Activated naive CD4-positive, alpha-beta T cell (primary cell): Measurements from ENCODE around the gene CRMP1.
"Not testable (repeated sequence)": the region's sequence is repeated elsewhere in the genome, so short reads cannot be mapped to it uniquely, and the experiment has no call there.

Source experiments
- DNase-seq, 4 experiments: peaks; one replicate each; lab custom pipeline; 2025; lab: John Stamatoyannopoulos, UW

CRMP1 gene

DNA sequence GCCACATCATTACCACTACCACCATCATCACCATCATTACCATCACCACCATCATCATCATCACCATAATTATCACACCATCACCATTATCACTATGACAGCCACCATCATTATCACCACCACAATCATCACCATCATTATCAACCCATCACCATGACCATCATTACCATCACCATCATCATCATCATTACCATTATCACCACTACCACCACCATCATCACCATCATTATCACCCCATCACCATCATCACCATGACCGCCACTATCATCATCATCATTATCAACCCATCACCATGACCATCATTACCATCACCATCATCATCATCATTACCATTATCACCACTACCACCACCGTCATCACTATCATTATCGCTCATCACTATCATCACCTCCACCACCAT lies 36.5 kb downstream of the CRMP1 start:
- DNase-seq: not testable (repeated sequence)

DNA sequence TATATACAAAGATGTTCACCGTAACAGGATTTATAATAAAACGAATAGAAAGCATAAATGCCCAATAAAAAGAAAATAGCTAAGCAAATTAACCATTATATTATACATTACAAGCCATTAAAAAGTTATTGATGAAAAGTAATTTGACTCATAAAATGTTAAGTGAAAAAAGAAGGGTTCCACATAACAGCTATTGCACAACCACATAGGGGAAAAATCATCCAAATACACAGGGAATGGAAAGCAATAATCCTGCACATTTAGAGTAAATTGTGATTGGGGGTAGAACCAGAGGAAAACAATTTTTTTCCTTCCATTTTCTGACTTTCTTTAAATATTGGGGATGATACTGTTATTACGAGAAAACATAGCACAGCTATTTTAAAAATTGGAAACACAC lies 38.0 kb downstream of the CRMP1 start:
- no peak for DNase-seq

DNA sequence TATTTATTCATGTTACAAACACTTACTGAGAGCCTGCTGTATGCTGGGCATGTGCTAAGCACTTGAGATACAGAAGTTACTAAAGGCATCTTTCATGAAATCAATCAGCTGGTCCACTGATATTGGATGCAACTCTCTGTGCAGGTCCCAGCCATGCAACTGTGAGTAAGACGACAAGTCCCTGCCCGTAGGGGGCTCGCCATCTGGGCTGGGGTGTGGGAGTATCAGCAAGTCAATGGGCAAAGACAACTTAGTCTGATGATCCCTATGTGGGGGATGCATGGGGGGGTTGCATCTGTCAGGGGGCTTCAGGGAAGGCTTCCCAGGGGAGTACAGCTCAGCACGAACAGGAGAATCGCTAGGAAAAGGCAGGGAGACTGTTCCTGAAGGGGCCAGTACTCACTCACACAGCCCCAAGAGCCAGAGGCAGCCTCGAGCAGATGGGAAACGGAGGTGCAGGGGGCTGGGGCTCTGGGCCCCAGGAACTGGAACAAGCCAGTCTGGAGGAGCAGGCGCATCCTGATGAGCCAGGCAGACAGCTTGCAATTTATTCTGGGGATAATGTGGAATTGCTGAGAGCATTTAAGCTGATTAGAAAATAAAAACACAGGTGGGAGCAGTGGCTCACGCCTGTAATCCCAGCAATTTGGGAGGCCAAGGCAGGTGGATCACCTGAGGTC lies 40.2 kb downstream of the CRMP1 start:
- DNase-seq: no peak

DNA sequence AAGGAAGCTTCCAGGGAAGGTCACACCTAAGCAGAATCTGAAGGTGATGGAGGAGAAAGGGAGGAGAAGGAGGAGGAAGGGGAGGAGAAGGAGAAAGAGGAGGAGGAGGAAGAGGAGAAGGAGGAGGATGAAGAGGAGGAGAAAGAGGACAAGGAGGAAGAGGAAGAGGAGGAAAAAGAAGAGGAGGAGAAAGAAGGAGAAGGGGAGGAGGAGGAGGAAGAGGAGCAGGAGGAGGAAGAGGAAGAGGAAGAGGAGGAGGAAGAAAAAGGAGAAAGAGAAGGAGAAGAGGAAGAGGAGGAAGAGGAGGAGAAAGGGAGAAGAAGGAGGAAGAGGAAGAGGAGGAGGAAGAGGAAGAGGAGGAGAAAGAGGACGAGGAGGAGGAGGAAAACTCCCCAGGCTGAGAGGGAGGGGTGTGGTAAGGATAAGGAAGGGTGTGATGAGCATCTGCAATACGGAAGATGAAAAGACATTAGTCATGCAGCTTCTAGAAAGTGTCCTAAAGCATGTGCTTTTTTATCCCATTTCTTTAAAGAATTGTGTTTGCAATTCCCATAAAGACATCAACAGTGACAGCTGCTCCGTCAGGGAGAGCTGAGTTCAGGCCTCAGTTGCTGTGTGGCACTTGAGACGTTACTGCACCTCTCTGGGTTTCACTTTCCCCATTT lies 41.1 kb downstream of the CRMP1 start:
- DNase-seq: no peak

DNA sequence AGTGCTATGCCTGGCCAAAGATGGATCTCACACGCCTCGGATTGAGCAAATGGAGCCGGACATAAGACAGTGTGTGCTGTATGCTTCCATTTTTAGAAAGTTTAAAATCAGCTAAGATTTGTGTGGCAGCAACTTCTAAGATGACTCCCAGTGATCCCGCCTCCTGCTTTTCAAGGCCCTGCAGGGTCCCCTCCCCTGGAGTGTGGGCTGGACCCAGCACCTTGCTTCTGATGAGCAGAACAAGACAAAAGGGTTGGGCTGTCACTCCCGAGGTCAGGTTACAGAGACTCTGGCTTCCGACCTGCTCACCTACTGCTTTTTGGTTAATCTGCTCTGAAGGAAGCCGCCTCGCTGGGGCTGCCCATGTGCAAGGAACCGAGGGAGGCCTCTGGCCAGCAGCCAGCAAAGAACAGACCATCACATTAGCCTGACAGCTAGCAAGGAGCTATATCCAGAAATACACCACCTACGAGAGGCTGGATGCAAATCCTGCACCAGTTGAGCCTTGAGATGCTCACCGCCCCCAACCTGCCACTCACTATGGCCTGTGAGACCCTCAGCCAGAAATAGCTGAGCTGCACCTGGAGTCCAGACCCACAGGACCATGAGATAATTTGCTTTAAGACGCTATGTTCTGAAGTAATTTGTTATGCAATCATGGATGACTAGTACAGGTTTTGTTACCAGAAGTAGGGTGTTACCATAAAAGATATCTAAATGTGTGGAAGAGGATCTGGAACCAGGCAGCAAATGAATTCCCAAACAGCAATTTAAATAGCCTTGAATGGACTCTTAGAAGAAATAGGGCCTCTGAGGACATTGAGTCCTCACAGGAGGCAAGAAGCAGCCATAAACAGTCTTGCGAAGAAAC lies 47.6 kb downstream of the CRMP1 start:
- no peak for DNase-seq

DNA sequence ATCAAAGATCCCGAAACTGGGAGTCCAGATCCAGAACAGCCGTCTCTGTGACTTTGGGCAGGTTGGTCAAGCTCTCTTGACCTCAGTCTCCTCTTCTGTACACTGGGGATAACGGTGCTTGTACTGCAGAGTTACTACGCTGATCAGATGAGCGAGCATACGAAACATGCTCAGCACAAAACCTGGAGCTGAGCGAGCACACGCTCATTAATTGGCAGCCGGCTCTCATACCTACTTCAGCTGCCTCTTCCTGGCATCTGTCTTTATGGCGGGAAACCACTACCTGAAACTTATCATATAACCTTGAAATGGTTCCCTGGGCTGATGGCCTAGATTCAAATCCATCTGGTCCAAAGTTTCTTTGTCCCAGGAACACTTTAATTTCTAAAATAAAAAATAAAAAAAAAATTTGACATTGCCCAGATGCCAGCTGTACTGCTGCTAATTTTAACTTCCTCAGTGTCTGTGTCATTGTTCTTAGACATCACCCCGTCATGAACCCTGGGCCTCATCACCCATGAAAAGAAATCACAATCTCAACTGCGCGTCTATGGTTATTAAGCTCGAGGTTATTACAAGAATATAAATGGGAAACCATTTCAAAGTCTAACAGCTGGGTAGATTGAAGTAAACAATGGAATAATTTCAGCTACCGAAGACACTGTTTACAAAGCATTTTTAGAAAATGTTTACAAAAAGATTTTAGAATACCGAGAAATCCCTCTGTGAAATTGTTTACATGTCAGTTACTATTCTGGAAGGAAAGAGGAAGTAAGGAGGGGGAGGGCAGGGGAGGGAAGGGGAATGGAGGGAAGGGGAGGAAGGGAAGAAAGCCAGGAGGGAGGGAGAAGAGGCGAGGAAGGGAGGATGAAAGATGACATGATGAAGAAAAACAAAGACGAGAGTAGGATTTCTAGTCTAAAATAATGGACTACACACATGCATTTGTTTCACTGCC lies 49.0 kb downstream of the CRMP1 start:
- no peak for DNase-seq

DNA sequence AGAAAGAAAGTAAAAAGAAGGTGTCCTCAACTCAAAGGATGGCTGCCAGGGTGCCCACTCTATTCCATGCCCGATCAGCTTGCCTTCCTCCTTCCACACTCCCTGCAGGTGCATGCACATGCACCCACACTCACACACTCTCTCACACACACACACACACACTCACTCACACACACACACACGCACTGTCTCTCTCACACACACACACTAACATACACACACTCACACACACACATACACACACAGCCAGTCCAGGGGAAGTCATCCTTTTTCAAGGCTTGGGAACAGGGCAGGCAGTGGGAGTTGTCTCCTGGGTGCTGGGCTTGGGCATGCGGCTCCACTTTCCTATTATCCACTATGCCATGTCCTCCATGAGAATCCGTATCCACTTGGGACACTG lies 50.4 kb downstream of the CRMP1 start:
- no peak for DNase-seq

DNA sequence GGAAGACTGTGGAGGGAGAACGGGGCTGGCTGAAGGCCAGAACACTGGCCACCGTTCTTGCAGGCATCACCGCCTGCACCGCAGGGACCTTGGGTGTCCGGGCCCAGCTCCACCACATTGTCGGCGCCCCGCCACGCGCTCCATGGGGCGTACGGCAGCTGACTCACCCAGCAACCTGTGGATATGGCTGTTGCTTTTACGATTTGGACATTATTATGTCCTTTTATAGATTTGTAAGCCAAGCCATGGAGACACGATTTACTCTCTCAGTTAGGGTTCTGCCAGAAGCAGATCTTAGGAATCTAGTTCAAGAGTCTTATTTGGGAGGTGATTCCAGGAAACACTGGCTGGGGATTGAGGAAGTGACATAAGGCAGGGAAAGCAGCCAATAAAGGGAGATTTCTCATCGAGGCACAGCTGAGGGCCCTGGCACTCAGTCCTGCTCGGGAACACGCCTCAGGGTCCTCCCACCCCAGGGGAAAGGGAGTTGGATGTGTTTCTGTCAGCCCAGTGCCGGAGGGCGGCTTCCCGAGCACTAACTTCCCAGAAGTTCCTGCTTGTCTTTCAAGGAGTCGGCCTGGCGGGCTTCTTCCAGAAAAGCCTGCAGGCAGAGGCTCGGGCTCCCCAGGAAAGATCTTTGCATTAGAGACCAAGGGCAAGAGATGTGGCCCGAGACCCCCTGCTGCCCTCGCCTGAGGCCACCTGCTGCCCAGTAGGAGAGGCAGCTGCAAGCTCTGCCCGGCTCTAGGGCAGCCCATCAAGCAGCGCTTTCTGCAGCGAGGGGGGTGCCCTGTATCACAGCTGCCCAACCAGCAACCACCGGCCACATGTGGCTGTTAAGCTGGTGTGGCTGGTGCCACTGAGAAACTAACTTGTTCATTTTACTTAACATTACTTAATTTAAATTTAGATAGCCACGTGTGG lies 52.9 kb downstream of the CRMP1 start:
- no peak for DNase-seq

DNA sequence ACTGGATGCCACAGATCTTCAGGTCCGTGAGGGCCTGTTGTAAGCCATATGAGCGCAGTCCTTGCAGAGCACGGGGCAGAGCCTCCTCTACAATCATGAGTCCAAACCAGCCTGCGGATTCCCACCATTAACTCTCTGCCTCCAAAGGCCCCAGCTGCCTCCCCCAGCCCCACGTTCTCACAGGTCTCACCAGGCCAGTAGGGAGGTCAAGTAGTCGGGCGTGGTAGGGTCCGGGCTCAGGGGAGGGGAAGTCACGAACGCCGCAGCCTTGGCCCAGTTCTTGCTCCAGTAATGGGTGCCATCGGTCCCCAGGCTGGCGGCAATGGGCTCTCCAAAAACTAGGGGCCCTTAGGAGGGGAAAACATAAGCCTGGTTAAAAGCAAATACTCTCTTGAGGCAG lies 53.6 kb downstream of the CRMP1 start:
- DNase-seq: no peak

DNA sequence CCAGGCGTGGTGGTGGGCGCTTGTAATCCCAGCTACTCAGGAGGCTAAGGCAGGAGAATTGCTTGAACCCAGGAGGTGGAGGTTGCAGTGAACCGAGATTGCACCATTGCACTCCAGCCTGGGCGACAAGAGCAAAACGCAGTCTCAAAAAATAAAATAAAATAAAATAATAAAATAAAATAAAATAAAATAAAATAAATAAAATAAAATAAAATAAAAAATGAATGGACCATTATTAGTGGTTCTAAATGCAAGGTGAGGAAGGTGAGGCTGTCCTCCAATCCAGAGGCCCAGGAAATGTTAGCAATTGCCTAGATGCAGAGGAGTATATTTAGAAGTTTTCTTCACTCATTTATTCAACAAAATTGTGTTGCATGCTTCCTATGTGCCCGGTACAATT lies 55.4 kb downstream of the CRMP1 start:
- DNase-seq: not testable (repeated sequence)

DNA sequence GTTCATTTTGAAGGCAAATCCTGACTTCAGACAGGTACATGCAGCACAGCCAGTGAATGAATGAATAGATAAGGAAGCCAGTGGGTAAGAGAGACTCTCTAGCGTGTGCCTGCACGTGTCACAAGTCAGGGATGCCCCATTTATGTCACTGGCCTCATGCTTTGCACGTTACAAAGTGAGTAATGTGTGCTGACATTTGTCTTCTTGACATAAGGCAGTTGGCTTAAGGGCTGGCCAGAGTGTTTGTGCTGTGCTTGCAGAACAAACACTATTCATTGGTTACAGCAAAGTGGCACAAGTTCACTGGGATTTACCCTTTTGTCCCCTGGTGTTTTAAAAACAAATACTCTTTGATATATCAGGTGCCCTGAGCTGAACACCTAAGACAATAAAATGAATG lies 55.9 kb downstream of the CRMP1 start:
- no peak for DNase-seq

DNA sequence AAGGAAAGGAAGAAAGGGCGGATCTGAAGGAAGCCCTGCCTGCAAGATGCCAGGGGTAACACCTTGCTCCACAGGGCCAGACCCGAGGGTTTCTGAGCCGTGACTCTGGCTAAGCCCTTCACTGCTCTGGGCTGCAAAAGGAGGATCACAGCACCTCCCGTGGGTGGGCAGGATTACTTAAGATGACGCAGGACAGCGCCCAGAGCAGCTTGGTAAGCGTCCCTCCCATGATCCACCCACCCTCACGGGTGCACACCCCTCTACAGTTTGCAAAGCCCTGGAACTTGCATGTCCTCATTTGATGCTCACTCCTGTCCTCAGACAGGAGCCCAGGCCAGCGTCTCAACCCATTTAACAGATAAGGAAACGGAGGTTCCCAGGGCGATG lies 64.9 kb downstream of the CRMP1 start:
- DNase-seq: no peak

DNA sequence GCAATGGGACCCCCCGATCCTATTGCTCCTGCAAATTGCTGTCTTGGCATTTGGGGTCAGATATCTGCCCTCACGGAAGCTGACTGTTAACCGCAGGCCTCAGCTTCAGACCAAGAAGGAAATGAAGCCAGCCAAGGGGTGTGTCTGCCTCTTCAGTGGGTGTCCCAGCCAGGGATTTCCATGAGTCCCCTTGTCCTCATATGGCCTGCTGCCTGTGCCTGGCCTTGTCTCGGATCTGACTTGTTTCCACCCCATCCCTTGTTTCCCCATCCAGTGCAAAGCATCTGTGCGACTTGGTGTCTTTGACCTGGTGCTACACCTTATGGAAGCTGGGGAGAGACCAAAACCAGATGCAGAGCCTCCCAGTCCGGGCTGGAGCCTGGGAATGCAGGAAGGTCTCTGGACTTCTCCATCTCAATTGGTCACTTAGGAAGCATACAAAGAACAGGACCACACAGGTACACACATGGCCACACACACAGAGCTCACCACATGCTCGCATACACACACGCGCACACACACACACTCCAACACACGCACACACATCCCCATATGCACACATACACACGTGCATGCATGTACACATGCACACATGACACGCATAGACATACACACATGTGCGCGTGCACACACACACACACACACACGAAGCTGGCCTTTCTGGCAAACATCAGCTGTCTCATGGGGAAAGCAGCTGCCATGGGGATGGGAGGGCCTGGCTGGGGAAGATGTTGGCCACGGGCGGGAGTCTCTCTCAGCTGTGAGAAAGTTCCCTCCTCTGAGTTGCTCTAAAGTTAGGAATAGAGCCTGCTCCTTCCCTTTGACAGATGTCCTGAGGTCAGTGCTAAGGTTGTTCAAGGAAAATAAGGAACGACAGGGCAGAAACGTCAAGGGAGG lies 65.5 kb downstream of the CRMP1 start:
- no peak for DNase-seq

DNA sequence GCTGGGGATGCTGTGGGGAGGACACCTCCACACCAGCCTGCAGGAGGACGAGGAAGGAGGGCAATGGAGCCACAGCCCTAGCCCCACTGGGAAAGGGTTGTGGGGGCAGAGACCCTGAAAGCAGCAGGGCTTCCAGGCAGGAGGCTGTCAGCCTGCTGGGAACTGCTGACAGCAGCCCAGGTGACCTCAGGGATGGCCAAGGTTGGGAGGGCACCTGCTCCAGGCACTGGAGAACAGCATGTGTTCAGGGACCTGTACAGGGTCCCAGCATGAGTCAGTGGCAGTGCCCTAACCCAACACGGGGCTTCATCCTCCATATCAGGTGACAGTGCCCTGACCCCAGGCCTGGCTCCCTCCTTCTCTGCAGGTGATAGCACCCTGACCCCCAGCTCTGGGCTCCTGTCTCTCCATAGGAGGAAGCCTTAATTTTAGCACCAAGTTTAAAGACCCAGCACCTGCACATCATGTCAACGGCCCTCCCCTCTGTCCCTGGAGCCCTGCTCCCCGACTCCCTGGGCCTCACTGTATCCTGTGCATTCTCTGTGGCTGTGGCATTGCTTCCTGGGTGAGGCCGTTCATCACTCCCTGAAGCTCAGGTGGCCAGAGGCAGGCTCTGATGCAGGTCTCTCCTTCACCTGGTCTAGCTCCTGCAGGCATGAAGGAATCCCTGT lies 66.3 kb downstream of the CRMP1 start:
- no peak for DNase-seq

DNA sequence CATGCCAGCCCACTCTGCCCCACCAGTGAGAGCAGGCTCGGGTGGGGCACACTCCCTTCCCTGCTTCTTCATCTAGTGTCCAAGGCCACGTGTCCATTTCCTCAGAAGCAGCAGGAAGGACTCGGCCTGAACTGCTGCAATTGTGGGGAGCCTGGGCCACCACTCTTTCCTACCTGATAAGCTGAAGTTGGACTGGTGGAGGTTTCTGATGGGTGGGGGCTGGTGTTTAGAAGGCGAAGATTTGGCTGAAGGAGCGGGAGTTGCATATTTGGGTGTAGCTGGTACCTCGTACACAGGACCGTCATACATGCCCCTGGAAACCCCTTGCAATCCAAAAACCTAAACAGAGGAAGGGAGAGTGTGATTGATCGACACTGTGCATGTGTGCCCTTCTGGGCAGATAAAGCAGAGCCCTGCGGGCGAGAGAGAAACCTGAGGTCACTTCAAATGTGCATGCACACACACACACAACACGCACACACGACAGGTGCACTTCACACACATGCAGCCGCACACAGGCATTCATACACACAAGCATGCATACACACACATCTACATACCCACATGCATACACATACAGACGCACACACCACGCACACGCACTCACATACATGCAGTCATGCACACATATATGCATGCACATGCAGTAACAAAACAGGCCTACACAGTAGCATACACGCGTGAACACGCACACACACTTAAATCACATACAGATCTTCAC lies 67.4 kb downstream of the CRMP1 start:
- no peak for DNase-seq

DNA sequence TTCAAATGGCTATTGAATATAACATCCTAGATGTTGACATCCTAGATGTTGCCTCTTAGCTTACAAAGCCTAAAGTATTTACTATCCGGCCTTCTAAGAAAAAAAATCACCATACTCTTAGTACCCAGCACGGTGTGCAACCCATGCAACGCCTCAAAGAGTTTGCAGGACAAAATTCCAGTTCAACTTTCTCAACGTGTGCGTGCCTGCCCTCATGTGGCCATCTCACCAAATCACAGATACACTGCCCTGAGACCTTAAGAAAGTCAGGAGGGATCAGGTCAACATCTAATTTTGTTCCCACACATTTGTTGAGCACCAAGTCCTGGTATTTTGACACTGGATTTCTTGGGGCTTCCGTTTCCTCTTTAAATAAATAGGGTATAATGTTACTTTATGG lies 68.3 kb downstream of the CRMP1 start:
- no peak for DNase-seq

DNA sequence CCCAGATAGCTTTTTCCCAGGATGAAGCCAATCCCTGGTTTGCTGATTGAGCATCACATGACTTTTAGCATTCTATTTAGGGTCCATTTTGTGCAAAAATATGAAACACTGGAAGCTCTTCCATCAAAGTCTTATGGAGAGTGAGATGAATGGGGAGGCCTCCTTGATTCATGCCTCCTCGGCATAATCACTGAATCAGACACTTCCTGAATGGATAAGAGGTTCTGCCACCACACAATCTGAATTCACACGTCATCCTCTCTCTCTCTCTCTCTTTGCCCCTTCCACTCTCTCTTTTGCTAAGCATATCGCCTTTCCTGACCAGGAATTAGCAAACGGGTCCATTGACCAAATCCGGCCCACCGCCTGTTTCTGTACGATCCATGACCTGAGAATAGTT lies 68.7 kb downstream of the CRMP1 start:
- no peak for DNase-seq

DNA sequence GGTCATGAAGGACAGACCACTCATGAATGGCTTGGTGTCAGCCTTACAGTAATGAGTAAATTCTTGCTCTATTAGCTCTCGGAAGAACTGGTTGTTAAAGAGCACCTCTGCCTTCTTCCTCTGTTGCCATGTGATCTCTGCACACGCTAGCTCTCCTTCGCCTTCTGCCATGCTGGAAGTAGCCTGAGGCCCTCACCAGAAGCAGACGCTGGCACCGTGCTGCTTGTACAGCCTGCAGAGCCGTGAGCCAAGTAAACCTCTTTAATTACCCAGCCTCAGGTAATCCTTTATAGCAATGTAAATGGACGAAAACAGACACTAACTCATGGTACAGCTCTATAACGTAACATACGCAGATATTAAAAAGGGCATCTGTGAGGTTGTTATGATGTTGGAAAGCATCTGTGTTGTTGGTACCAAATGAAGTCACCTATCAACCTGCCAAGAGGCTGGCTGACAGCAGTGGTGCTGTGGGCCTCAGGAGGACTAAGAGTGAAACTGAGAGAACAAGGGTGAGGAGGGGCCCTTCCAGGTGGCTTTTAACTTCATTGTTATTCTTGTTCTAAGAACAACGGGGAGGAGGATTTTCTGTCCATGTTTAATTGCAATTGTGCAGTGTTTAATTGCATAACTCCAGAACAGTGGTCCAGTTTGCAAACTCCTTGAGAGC lies 69.2 kb downstream of the CRMP1 start:
- DNase-seq: no peak
